Measurements from ENCODE around the gene KIF21B.

- no peak for TF ChIP-seq EP300 (IDR thresholded peaks at IDR 0.05; ENCODE audit: borderline replicate concordance)
- TF ChIP-seq TCF12 (IDR thresholded peaks at IDR 0.05; ENCODE audit: low read depth), result no peak
- TF ChIP-seq FOXM1 (IDR thresholded peaks at IDR 0.05; ENCODE audit: borderline replicate concordance, low read depth), result no peak
- TF ChIP-seq MAX (IDR thresholded peaks at IDR 0.05), result no peak
- no peak for TF ChIP-seq EGR1 (IDR thresholded peaks at IDR 0.05)
- no peak for TF ChIP-seq REST (IDR thresholded peaks at IDR 0.05; ENCODE audit: low read depth)
- TF ChIP-seq CREB1 (IDR thresholded peaks at IDR 0.05; ENCODE audit: low read depth), result no peak
Observed at GRCh38 chr1:201065686-201066085, 42.2 kb upstream of the KIF21B start.
